HepG2 (cell line): ENCODE results near the gene ERRFI1. TPM values are rescaled to one million over a fixed set of nuclear protein-coding genes. Genes with fewer than 3 reads are reported as not detected.

Source experiments
- ATAC-seq: fragments of 200-7000 bp; cut with Tn5 transposase; 3 replicates; pipeline ENCODE4 v1.9.1; 2020; ENCODE audit warnings: mild to moderate bottlenecking, moderate library complexity
- BruUV-seq: library from RNA; stranded (reverse); fragments of 400-500 nt; replicated peaks from 2 replicates; lab custom pipeline; 2021; lab: Mats Ljungman, UMichigan
- CTCF ChIA-PET: fragments of 300-600 bp; formaldehyde crosslinking; extraction: SDS; loops from one replicate; lab custom pipeline; 2021; ENCODE audit warnings: low total read pairs, inconsistent platforms, low intra/inter-chr PET ratio; lab: Yijun Ruan, JAX
- POLR2A ChIA-PET: fragments of 350-600 bp; sonication (Branson Sonifier 250); formaldehyde crosslinking; loops from one replicate; lab custom pipeline; 2020; ENCODE audit warnings: antibody characterized with exemption, inconsistent platforms; lab: Yijun Ruan, JAX
- DNase-seq: peaks from one replicate; pipeline ENCODE4 v3.0.0-alpha.2; 2015; ENCODE audit warnings: low spot score
- FAIRE-seq: peaks from 3 replicates; lab custom pipeline; 2011; peaks lifted over from hg19 to GRCh38; lab: Jason Lieb, UNC
- H2AFZ ChIP-seq: one replicate; pipeline ENCODE4 v1.6.1; 2011; ENCODE audit warnings: low read length, inconsistent platforms
- H3K27ac ChIP-seq: fragments of 300-600 bp; 3 replicates; pipeline ENCODE4 v1.8.0; 2011; ENCODE audit warnings: mixed run types, mild to moderate bottlenecking, mixed read lengths, low read length, inconsistent platforms; ENCODE audit not compliant: insufficient read depth; ENCODE audit errors: extremely low read length
- H3K27me3 ChIP-seq, 2 experiments: fragments of 200-600 bp in 1 of 2; 2 replicates in 1 of 2; 3 replicates in 1 of 2; pipeline versions ENCODE4 v1.6.0 to v1.8.0; 2011; ENCODE audit warnings: low read length in 2 of 2, mild to moderate bottlenecking in 2 of 2, moderate library complexity in 2 of 2, inconsistent platforms in 1 of 2; ENCODE audit not compliant: insufficient read depth in 2 of 2, control insufficient read depth in 1 of 2
- H3K36me3 ChIP-seq, 2 experiments: fragments of 200-600 bp in 1 of 2; replicated peaks in 1 of 2; 2 replicates in 1 of 2; 3 replicates in 1 of 2; pipeline versions ENCODE4 v1.5.1 to v1.8.0; 2011; ENCODE audit warnings: low read length in 2 of 2, inconsistent platforms in 1 of 2; ENCODE audit not compliant: insufficient read depth in 2 of 2, control insufficient read depth in 1 of 2
- H3K4me1 ChIP-seq: 2 replicates; pipeline ENCODE4 v1.5.1; 2012; ENCODE audit warnings: low read length, inconsistent platforms; ENCODE audit not compliant: insufficient read depth
- H3K4me2 ChIP-seq: 2 replicates; pipeline ENCODE4 v1.6.0; 2011; ENCODE audit warnings: low read depth, low read length, inconsistent platforms
- H3K4me3 ChIP-seq, 3 experiments: fragments of 200-600 bp in 1 of 3; sonication (generic), shearing (Covaris generic) in 1 of 3; replicated peaks in 1 of 3; 2 replicates each; pipeline ENCODE4 v1.5.1; 2011 to 2016; ENCODE audit warnings: low read length in 3 of 3, inconsistent platforms in 2 of 3, low read depth in 2 of 3, mild to moderate bottlenecking in 2 of 3, control low read depth in 1 of 3, mixed read lengths in 1 of 3; ENCODE audit not compliant: insufficient read depth in 1 of 3
- H3K79me2 ChIP-seq: one replicate; pipeline ENCODE4 v1.6.1; 2011; ENCODE audit warnings: low read length, inconsistent platforms; ENCODE audit not compliant: insufficient read depth
- H3K9ac ChIP-seq: 2 replicates; pipeline ENCODE4 v1.6.0; 2011; ENCODE audit warnings: mild to moderate bottlenecking, low read depth, low read length, inconsistent platforms; ENCODE audit not compliant: insufficient read depth
- H3K9me3 ChIP-seq: 2 replicates; pipeline ENCODE4 v1.5.1; 2012; ENCODE audit warnings: mild to moderate bottlenecking, low read length
- H4K20me1 ChIP-seq: 2 replicates; pipeline ENCODE4 v1.6.0; 2011; ENCODE audit warnings: inconsistent platforms, mild to moderate bottlenecking, low read length, moderate library complexity; ENCODE audit not compliant: insufficient read depth
- ARNT2 ChIP-seq: sonication (generic); formaldehyde crosslinking; IDR thresholded peaks from 2 replicates; pipeline ENCODE4 v1.8.0; 2022; ENCODE audit warnings: mild to moderate bottlenecking, low read depth, missing genetic modification reagents, moderate library complexity
- ELF1 ChIP-seq: sonication (generic); formaldehyde crosslinking; IDR thresholded peaks from 2 replicates; pipeline ENCODE4 v1.4.0; 2020; ENCODE audit warnings: missing genetic modification reagents
- ERF ChIP-seq: IDR thresholded peaks from 2 replicates; pipeline ENCODE4 v1.6.1; 2018; ENCODE audit warnings: missing biosample characterization, missing genetic modification reagents
- HOXD1 ChIP-seq: sonication (generic); formaldehyde crosslinking; IDR thresholded peaks from 2 replicates; pipeline ENCODE4 v1.5.0; 2020; ENCODE audit warnings: missing genetic modification reagents
- MAZ ChIP-seq, 2 experiments: sonication (generic) in 1 of 2; formaldehyde crosslinking in 1 of 2; IDR thresholded peaks; 2 replicates each; pipeline versions ENCODE4 v1.5.0 to v1.6.1; 2012 to 2020; ENCODE audit warnings: low read depth in 2 of 2, mild to moderate bottlenecking in 2 of 2, borderline replicate concordance in 1 of 2, improper control_type of control experiment in 1 of 2, low read length in 1 of 2, missing genetic modification reagents in 1 of 2, moderate library complexity in 1 of 2
- MLX ChIP-seq: IDR thresholded peaks from 2 replicates; pipeline ENCODE4 v1.6.1; 2016
- NFIB ChIP-seq: sonication (generic); formaldehyde crosslinking; IDR thresholded peaks from 2 replicates; pipeline ENCODE4 v1.9.0; 2021; ENCODE audit warnings: missing genetic modification reagents, mild to moderate bottlenecking, borderline replicate concordance
- RXRA ChIP-seq: sonication (generic); formaldehyde crosslinking; IDR thresholded peaks from 2 replicates; pipeline ENCODE4 v1.5.1; 2020; ENCODE audit warnings: missing genetic modification reagents
- TCF7 ChIP-seq: sonication (generic); IDR thresholded peaks from 2 replicates; pipeline ENCODE4 v1.6.1; 2016; ENCODE audit warnings: antibody characterized with exemption, low read depth
- ZNF547 ChIP-seq: sonication (generic); formaldehyde crosslinking; IDR thresholded peaks from 2 replicates; pipeline ENCODE4 v1.5.1; 2020; ENCODE audit warnings: mild to moderate bottlenecking, missing genetic modification reagents
- ZNF552 ChIP-seq: sonication (generic); formaldehyde crosslinking; IDR thresholded peaks from 2 replicates; pipeline ENCODE4 v1.9.0; 2022; ENCODE audit warnings: missing genetic modification reagents, mild to moderate bottlenecking, borderline replicate concordance
- ZNF598 ChIP-seq: sonication (generic); formaldehyde crosslinking; IDR thresholded peaks from 2 replicates; pipeline ENCODE4 v1.5.1; 2020; ENCODE audit warnings: mild to moderate bottlenecking, missing genetic modification reagents, borderline replicate concordance
- ZSCAN31 ChIP-seq: sonication (generic); formaldehyde crosslinking; IDR thresholded peaks from 2 replicates; pipeline ENCODE4 v1.5.0; 2020; ENCODE audit warnings: low read depth, mild to moderate bottlenecking, missing genetic modification reagents
- WGBS: methylation state at CpG from one replicate; pipeline ENCODE4 v1.1.6; 2017; ENCODE audit warnings: low lambda C conversion rate; 5-methylcytosine and 5-hydroxymethylcytosine counted together
- in situ Hi-C: cut with HindIII; loops from 2 replicates; pipeline ENCODE4 v1.10.0; 2017; ENCODE audit warnings: low pct_unique_long_range_greater_than_20kb; ENCODE audit not compliant: extremely low pct_ligation_motif_present
- intact Hi-C: fragments of 100-400 bp; cut with micrococcal nuclease; formaldehyde crosslinking; loops from one replicate; pipeline ENCODE4 v1.10.0; 2022; ENCODE audit not compliant: unreplicated experiment
- polyA plus RNA-seq, 8 experiments: library from polyadenylated mRNA; depleted of rRNA in 3 of 8; stranded (reverse) in 7 of 8; unstranded in 1 of 8; fragments of >200 nt; fragmentation: Illumina TruSeq in 4 of 8; extraction: Trizol in 4 of 8; gene quantifications; 2 replicates each; pipeline versions ENCODE4 v1.2.1 to v1.2.3, GENCODE V29; 2011 to 2016; ENCODE audit warnings: low read depth in 4 of 8, missing spikeins in 1 of 8, mixed read lengths in 1 of 8; ENCODE audit not compliant: insufficient read depth in 1 of 8
- total RNA-seq, 5 experiments: library from RNA; depleted of rRNA; stranded (reverse); fragments of >200 nt; fragmentation: Illumina TruSeq; extraction: Trizol; gene quantifications; 2 replicates each; pipeline ENCODE4 v1.2.3, GENCODE V29; 2016; ENCODE audit warnings: low read depth in 1 of 5
- TF ChIP-seq, protein P1 (sequence below): sonication (generic); formaldehyde crosslinking; IDR thresholded peaks from 2 replicates; pipeline ENCODE4 v1.8.1; 2023; ENCODE audit warnings: mild to moderate bottlenecking, missing genetic modification reagents
- TF ChIP-seq, protein P2 (sequence below): sonication (generic); formaldehyde crosslinking; IDR thresholded peaks from 2 replicates; pipeline ENCODE4 v1.4.0; 2020; ENCODE audit warnings: mild to moderate bottlenecking, missing genetic modification reagents
- TF ChIP-seq, protein P3 (sequence below): sonication (generic); formaldehyde crosslinking; IDR thresholded peaks from 2 replicates; pipeline ENCODE4 v1.4.0; 2020; ENCODE audit warnings: mild to moderate bottlenecking, missing genetic modification reagents, borderline replicate concordance

The ERRFI1 gene
- total and polyA plus RNA-seq, 2 of the 13 experiments (the other 11 are each of a cell fraction or from before 2014, with no cell fraction given): 84.4 to 753 TPM

DNA sequence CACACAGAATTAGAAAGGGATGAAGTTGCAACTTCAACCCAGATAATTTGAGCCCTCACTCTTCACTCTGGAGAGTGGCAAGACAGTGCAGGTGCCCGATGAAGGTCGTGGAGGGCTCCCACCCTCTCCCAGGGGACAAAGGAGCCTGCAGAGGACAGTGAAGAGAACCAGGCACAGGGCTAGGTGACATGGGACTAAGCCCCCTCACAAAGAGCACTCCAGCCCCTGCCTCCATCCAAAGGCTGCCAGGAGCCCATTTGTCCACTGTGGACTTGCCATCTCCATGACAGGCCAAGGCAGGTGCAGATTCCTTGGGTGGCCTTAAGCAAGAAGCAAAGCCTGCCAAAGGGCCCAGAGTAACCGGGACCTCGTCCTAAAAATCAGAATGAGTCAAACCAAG is 15.1 kb downstream of the ERRFI1 start (continued):
- no peak for TF ChIP-seq MAZ (IDR thresholded peaks at IDR 0.05; ENCODE audit: borderline replicate concordance, low read depth, low read length)
- no peak for TF ChIP-seq MAZ (CRISPR knock-in tag; IDR thresholded peaks at IDR 0.05; ENCODE audit: low read depth)
- TF ChIP-seq TCF7: no peak

DNA sequence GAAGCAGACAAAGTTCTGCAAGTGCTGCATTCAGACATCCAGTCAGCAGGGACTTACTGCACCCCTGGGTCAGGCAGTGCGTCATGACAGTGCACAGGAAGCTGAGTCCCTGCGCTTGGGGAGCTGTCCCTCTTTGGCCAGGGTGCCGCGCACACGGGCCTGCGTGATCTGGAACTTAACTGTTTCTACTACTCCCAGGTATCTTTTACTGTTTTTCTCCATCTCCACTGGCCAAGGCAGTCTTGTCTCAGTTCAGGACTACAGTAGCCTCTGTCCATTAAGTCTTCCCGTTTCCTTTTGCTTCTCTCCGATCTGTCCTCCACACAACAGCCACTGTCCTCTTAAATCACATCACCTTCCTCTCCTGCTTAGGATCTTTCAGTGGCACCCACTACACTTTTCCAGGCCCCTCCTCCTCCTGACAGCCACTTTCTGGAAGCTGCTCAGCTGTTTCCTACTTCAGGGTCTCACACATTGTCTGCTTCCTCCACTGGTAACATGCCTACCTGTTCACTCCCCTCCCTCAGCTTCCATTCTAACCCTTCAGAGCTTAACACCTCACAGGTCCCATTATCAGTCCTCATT is 15.9 kb downstream of the ERRFI1 start:
- peak; percentile 18 for ATAC-seq
- in situ Hi-C loops (loop anchor here (10.0 kb wide), 1 partner anchor 305 kb away; the partner anchor contains the start of gene SLC45A1), intact Hi-C loops (no loop called here)
- BruUV-seq: no TSS peak
- no peak overlapping the region for H3K27ac ChIP-seq
- ChIA-PET POLR2A (interaction anchor here (1.0 kb wide), 1 partner anchor 17 kb away, joined by 4 read pairs; no protein-coding TSS in a partner anchor), CTCF (no interaction called here)
- no peaks in the 10 kb centered on the region for H3K27me3 ChIP-seq
- 94% methylated on average over 8 of the region's 8 CpGs for WGBS
- H3K9me3 ChIP-seq: no peaks in the 10 kb centered on the region
- H3K79me2 ChIP-seq: peaks cover 22% of the 10 kb centered on the region
- H3K36me3 ChIP-seq: peaks cover 28 to 34% of the 10 kb centered on the region in 2 experiments
- no peak overlapping the region for H3K4me3 ChIP-seq
- peaks cover 72% of the 10 kb centered on the region for H4K20me1 ChIP-seq
- no peak overlapping the region for H3K9ac ChIP-seq
- no peak for FAIRE-seq
- H3K4me1 ChIP-seq: peaks cover 49% of the 10 kb centered on the region
- no peak overlapping the region for H3K4me2 ChIP-seq
- H2AFZ ChIP-seq: no peak overlapping the region
- DNase-seq: no peak
- TF ChIP-seq ERF (CRISPR knock-in tag) (no peak), ZNF547 (CRISPR knock-in tag) (no peak), RXRA (CRISPR knock-in tag) (peak; percentile 6; the same call in 1 of the 2 replicates), ZNF552 (CRISPR knock-in tag) (no peak), MLX (CRISPR knock-in tag) (0 out of 2 replicates have a peak, but pooled peaks have one; percentile 30), NFIB (CRISPR knock-in tag) (no peak), ARNT2 (no peak), HOXD1 (CRISPR knock-in tag) (no peak), ZNF598 (CRISPR knock-in tag) (no peak), ZSCAN31 (CRISPR knock-in tag) (no peak), ELF1 (CRISPR knock-in tag) (no peak)
- TF ChIP-seq, protein P1, sequence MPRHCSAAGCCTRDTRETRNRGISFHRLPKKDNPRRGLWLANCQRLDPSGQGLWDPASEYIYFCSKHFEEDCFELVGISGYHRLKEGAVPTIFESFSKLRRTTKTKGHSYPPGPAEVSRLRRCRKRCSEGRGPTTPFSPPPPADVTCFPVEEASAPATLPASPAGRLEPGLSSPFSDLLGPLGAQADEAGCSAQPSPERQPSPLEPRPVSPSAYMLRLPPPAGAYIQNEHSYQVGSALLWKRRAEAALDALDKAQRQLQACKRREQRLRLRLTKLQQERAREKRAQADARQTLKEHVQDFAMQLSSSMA (CRISPR knock-in tag): no peak
- TF ChIP-seq, protein P2, sequence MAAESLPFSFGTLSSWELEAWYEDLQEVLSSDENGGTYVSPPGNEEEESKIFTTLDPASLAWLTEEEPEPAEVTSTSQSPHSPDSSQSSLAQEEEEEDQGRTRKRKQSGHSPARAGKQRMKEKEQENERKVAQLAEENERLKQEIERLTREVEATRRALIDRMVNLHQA (CRISPR knock-in tag): no peak
- TF ChIP-seq, protein P3, sequence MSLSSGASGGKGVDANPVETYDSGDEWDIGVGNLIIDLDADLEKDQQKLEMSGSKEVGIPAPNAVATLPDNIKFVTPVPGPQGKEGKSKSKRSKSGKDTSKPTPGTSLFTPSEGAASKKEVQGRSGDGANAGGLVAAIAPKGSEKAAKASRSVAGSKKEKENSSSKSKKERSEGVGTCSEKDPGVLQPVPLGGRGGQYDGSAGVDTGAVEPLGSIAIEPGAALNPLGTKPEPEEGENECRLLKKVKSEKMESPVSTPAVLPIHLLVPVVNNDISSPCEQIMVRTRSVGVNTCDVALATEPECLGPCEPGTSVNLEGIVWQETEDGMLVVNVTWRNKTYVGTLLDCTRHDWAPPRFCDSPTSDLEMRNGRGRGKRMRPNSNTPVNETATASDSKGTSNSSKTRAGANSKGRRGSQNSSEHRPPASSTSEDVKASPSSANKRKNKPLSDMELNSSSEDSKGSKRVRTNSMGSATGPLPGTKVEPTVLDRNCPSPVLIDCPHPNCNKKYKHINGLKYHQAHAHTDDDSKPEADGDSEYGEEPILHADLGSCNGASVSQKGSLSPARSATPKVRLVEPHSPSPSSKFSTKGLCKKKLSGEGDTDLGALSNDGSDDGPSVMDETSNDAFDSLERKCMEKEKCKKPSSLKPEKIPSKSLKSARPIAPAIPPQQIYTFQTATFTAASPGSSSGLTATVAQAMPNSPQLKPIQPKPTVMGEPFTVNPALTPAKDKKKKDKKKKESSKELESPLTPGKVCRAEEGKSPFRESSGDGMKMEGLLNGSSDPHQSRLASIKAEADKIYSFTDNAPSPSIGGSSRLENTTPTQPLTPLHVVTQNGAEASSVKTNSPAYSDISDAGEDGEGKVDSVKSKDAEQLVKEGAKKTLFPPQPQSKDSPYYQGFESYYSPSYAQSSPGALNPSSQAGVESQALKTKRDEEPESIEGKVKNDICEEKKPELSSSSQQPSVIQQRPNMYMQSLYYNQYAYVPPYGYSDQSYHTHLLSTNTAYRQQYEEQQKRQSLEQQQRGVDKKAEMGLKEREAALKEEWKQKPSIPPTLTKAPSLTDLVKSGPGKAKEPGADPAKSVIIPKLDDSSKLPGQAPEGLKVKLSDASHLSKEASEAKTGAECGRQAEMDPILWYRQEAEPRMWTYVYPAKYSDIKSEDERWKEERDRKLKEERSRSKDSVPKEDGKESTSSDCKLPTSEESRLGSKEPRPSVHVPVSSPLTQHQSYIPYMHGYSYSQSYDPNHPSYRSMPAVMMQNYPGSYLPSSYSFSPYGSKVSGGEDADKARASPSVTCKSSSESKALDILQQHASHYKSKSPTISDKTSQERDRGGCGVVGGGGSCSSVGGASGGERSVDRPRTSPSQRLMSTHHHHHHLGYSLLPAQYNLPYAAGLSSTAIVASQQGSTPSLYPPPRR (CRISPR knock-in tag): 0 out of 2 replicates have a peak, but pooled peaks have one; percentile 39
